Epithelial cell of esophagus (primary cell): ENCODE results near the gene GATAD2A.

Experiments
- DNase-seq: peaks from one replicate; pipeline ENCODE4 v3.0.0; 2010; ENCODE audit warnings: low read depth
- H3K4me3 ChIP-seq: 2 replicates; pipeline ENCODE4 v1.5.1; 2011; ENCODE audit warnings: mild to moderate bottlenecking, low read length, control low read depth
- CTCF ChIP-seq: IDR thresholded peaks from 2 replicates; pipeline ENCODE4 v1.5.1; 2011; ENCODE audit warnings: low read depth, mild to moderate bottlenecking, low read length, control low read depth, inconsistent platforms; ENCODE audit not compliant: insufficient read depth; ENCODE audit errors: missing control alignments

The GATAD2A gene

GRCh38 chr19:19429361-19429760, 23.9 kb downstream of the GATAD2A start:
- no peak overlapping the region for H3K4me3 ChIP-seq

DNA sequence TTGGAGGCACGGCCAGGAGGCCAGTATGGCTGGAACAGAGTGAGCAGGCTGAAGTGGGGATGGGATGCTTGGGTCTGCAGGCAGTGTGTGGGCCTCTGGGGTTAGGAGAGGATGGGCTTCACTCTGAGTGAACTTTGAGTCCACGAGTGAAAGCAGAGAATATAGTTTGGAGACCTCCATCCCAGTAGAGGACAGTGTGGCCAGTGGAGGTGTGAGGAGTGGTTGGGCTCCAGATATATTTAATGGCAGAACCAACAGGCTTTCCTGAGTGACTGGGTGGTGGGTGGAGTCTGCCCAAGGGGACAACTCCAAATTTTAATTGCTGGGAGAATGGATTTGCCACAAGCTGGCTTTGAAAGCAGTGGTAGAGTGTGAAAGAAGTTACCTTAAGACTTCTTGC, 27.3 kb downstream of the GATAD2A start:
- DNase-seq = no peak
- H3K4me3 ChIP-seq = no peak overlapping the region
- no peak for TF ChIP-seq CTCF

More at GRCh38 chr19:19429361-19429760, 23.9 kb downstream of the GATAD2A start:
- peak; percentile 34 for DNase-seq
- no peak for TF ChIP-seq CTCF

- TF ChIP-seq CTCF = no peak
- H3K4me3 ChIP-seq = no peak overlapping the region
- no peak for DNase-seq
Measured at GRCh38 chr19:19433666-19434213, 28.3 kb downstream of the GATAD2A start.

- no peak for DNase-seq
- TF ChIP-seq CTCF = no peak
- H3K4me3 ChIP-seq = no peak overlapping the region
Measured at GRCh38 chr19:19434483-19435045, 29.1 kb downstream of the GATAD2A start.

GRCh38 chr19:19436137-19436691, 30.7 kb downstream of the GATAD2A start:
- no peak for TF ChIP-seq CTCF
- H3K4me3 ChIP-seq = no peak overlapping the region
- no peak for DNase-seq

- H3K4me3 ChIP-seq = no peak overlapping the region
- DNase-seq = no peak
- TF ChIP-seq CTCF = no peak
Measured at GRCh38 chr19:19438366-19439175, 33.1 kb downstream of the GATAD2A start.
